Transverse colon (tissue), 4 donors: Measurements from ENCODE around the gene PFKFB3. TPM values are rescaled to one million over a fixed set of nuclear protein-coding genes. Genes with fewer than 3 reads are reported as not detected.

Experiments
- DNase-seq: peaks from one replicate; pipeline ENCODE4 v3.0.0-alpha.2; 2019
- H3K27ac ChIP-seq, 4 donors: fragments of 200-600 bp; sonication (generic); 2 replicates each; pipeline ENCODE4 v1.5.1; 2016 to 2018; ENCODE audit warnings: inconsistent platforms in 4 of 4
- H3K27me3 ChIP-seq: fragments of 200-600 bp; sonication (generic); 2 replicates; pipeline ENCODE4 v1.5.1; 2017; ENCODE audit warnings: inconsistent platforms
- H3K36me3 ChIP-seq, 4 donors: fragments of 200-600 bp; sonication (generic); 2 replicates each; pipeline ENCODE4 v1.5.1; 2017 to 2019; ENCODE audit warnings: inconsistent platforms in 4 of 4
- H3K4me1 ChIP-seq, 4 donors: fragments of 200-600 bp; sonication (generic); 2 replicates each; pipeline ENCODE4 v1.5.1; 2017 to 2020; ENCODE audit warnings: inconsistent platforms in 4 of 4
- H3K4me3 ChIP-seq, 4 donors: fragments of 200-600 bp; sonication (generic); 1 replicate in 1 of 4; 2 replicates in 3 of 4; pipeline versions ENCODE4 v1.5.1 to v1.6.1; 2017 to 2019; ENCODE audit warnings: inconsistent platforms in 4 of 4
- H3K9me3 ChIP-seq, 2 donors: fragments of 200-600 bp; sonication (generic); 2 replicates each; pipeline ENCODE4 v1.5.1; 2017 to 2019; ENCODE audit warnings: inconsistent platforms in 2 of 2
- EP300 ChIP-seq: sonication (generic); formaldehyde crosslinking; IDR thresholded peaks from one replicate; pipeline ENCODE4 v1.6.1; 2017; ENCODE audit warnings: antibody characterized with exemption, low read depth
- POLR2A ChIP-seq: fragments of 450-650 bp; IDR thresholded peaks from one replicate; pipeline ENCODE4 v1.6.1; 2016; ENCODE audit warnings: antibody characterized with exemption, mild to moderate bottlenecking, moderate library complexity
- POLR2AphosphoS5 ChIP-seq, 3 donors: sonication (generic); formaldehyde crosslinking; IDR thresholded peaks; one replicate each; pipeline ENCODE4 v1.6.1; 2016; ENCODE audit warnings: antibody characterized with exemption in 3 of 3
- WGBS, 2 donors: methylation state at CpG; one replicate each; pipeline ENCODE4 v1.1.5; 2018; ENCODE audit warnings: low coverage in 1 of 2; 5-methylcytosine and 5-hydroxymethylcytosine counted together
- in situ Hi-C, 4 donors: fragments of 200-750 bp; cut with MboI; loops; one replicate each; pipeline versions ENCODE4 v1.15.0 to v1.15.1; 2017; ENCODE audit warnings: low sequenced_read_pairs in 3 of 4, low pct_ligation_motif_present in 1 of 4, low pct_unique_long_range_greater_than_20kb in 1 of 4
- intact Hi-C: fragments of 100-400 bp; cut with DNase I; formaldehyde crosslinking; loops from one replicate; pipeline ENCODE4 v1.15.1; 2023; ENCODE audit warnings: low total_unique reads
- total RNA-seq, 4 donors: library from RNA; depleted of rRNA; stranded (reverse); fragments of >200 nt; gene quantifications; one replicate each; pipeline ENCODE4 v1.1.0, GENCODE V29; 2016
- TF ChIP-seq, protein P1 (sequence below), 5 experiments: fragments of 200-600 bp in 3 of 5; fragments of 450-650 bp in 2 of 5; sonication (generic) in 3 of 5; IDR thresholded peaks; 1 replicate in 2 of 5; 2 replicates in 3 of 5; pipeline ENCODE4 v1.5.1; 2016 to 2017; ENCODE audit warnings: antibody characterized with exemption in 5 of 5, inconsistent platforms in 3 of 5, mild to moderate bottlenecking in 2 of 5, moderate library complexity in 1 of 5

The PFKFB3 gene
- total RNA-seq, 4 donors from 2014 or later, result 16.9 to 29.9 (median 20.2) TPM

DNA sequence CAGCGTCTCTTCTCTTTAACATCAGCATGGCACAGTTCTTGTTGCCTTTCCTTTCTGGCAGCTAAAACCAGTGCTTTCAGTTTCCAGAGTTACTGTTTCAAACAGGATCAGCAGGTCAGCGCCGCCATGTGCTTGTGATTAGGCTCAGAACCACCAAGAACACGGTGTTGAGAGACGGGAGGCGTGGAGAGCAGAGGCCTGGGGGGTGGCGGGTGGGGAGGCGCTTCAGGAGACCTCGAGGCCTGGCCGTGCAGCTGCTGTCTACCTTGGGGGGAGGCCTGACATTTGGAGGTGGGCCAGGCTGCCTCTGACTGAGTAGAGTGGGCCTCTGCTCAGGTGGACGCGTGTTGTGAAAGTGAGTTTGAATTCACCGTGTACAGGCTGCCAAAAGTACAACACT lies 22.0 kb downstream of the PFKFB3 start:
- intact Hi-C loops (no loop called here), in situ Hi-C loops (loop anchor here in 2 of 4 donors (10.0 to 25.0 kb wide), 2 partner anchors 163 to 170 kb away; no protein-coding TSS in a partner anchor)
- peaks cover 0 to 60% (median 27%) of the 10 kb centered on the region in 4 donors for H3K36me3 ChIP-seq
- H3K4me3 ChIP-seq, result no peak overlapping the region
- no peaks in the 10 kb centered on the region for H3K27me3 ChIP-seq
- 96% methylated on average over 13 of the region's 13 CpGs; no CpG with 5 or more reads in 1 of the 2 donors for WGBS, 2 donors
- no peak for TF ChIP-seq POLR2A
- TF ChIP-seq EP300, result no peak
- TF ChIP-seq, protein P1, sequence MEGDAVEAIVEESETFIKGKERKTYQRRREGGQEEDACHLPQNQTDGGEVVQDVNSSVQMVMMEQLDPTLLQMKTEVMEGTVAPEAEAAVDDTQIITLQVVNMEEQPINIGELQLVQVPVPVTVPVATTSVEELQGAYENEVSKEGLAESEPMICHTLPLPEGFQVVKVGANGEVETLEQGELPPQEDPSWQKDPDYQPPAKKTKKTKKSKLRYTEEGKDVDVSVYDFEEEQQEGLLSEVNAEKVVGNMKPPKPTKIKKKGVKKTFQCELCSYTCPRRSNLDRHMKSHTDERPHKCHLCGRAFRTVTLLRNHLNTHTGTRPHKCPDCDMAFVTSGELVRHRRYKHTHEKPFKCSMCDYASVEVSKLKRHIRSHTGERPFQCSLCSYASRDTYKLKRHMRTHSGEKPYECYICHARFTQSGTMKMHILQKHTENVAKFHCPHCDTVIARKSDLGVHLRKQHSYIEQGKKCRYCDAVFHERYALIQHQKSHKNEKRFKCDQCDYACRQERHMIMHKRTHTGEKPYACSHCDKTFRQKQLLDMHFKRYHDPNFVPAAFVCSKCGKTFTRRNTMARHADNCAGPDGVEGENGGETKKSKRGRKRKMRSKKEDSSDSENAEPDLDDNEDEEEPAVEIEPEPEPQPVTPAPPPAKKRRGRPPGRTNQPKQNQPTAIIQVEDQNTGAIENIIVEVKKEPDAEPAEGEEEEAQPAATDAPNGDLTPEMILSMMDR (IDR thresholded peaks at IDR 0.05), result no peak
- no peak for TF ChIP-seq POLR2AphosphoS5 (IDR thresholded peaks at IDR 0.05)
- no peaks in the 10 kb centered on the region for H3K9me3 ChIP-seq
- H3K4me1 ChIP-seq, result no peaks in the 10 kb centered on the region
- no peak for DNase-seq
- H3K27ac ChIP-seq, result no peak overlapping the region

GRCh38 chr10:6225263-6225814 lies 22.6 kb downstream of the PFKFB3 start:
- H3K27me3 ChIP-seq, result no peaks in the 10 kb centered on the region
- H3K4me3 ChIP-seq, result no peak overlapping the region
- no peaks in the 10 kb centered on the region for H3K9me3 ChIP-seq
- TF ChIP-seq, protein P1 (IDR thresholded peaks at IDR 0.05), result no peak
- no peak for TF ChIP-seq POLR2A
- no peak for TF ChIP-seq POLR2AphosphoS5 (IDR thresholded peaks at IDR 0.05)
- no peak for TF ChIP-seq EP300
- intact Hi-C loops, result no loop called here
- H3K27ac ChIP-seq, result no peak overlapping the region
- H3K36me3 ChIP-seq, result peaks cover 0 to 58% (median 24%) of the 10 kb centered on the region in 4 donors
- in situ Hi-C loops, result loop anchor here in 2 of 4 donors (10.0 to 25.0 kb wide), 2 partner anchors 162 to 169 kb away; no protein-coding TSS in a partner anchor
- WGBS, 2 donors, result 87% methylated on average over 15 of the region's 15 CpGs; no CpG with 5 or more reads in 1 of the 2 donors
- H3K4me1 ChIP-seq, result no peaks in the 10 kb centered on the region
- DNase-seq, result no peak

- 95% methylated on average over 23 of the region's 23 CpGs; no CpG with 5 or more reads in 1 of the 2 donors for WGBS, 2 donors
- intact Hi-C loops, result no loop called here
- Histone ChIP-seq H3K4me1 (no peaks in the 10 kb centered on the region), H3K27me3 (no peaks in the 10 kb centered on the region), H3K9me3 (no peaks in the 10 kb centered on the region), H3K36me3 (peaks cover 0 to 60% (median 24%) of the 10 kb centered on the region in 4 donors), H3K27ac (no peak overlapping the region), H3K4me3 (no peak overlapping the region)
- TF ChIP-seq EP300 (no peak), POLR2A (no peak), POLR2AphosphoS5 (IDR thresholded peaks at IDR 0.05) (no peak)
- TF ChIP-seq, protein P1 (IDR thresholded peaks at IDR 0.05), result no peak
- no peak for DNase-seq
- in situ Hi-C loops, result loop anchor here in 2 of 4 donors (10.0 to 25.0 kb wide), 2 partner anchors 161 to 169 kb away; no protein-coding TSS in a partner anchor
Measured at GRCh38 chr10:6226216-6226615, 23.5 kb downstream of the PFKFB3 start.

DNA sequence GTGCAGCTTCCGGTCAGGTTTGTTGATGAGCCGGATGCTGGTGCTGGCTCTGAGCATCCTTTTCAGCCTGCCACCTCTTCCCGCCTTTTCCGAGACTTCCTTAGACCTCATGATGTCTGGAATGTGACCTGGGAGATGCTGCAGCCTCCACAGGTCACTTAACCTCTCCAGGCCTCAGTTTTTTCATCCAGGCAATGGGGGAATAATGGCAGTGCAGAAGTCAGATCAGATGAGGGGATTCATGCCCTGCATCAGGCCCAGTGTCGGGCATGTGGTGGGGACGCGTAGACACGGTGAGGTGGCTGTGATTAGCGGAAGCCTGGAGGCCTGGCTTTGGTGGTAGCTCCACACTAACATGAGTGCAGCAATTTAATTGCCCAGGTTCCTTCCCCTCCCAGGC lies 24.6 kb downstream of the PFKFB3 start:
- in situ Hi-C loops (loop anchor here in 2 of 4 donors (10.0 to 25.0 kb wide), 2 partner anchors 160 to 167 kb away; no protein-coding TSS in a partner anchor), intact Hi-C loops (no loop called here)
- Histone ChIP-seq H3K4me1 (no peaks in the 10 kb centered on the region), H3K4me3 (no peak overlapping the region), H3K27ac (no peak overlapping the region), H3K9me3 (no peaks in the 10 kb centered on the region), H3K27me3 (no peaks in the 10 kb centered on the region), H3K36me3 (peaks cover 0 to 55% (median 21%) of the 10 kb centered on the region in 4 donors)
- TF ChIP-seq EP300, result no peak
- TF ChIP-seq POLR2A, result no peak
- TF ChIP-seq, protein P1 (IDR thresholded peaks at IDR 0.05), result no peak
- no peak for TF ChIP-seq POLR2AphosphoS5 (IDR thresholded peaks at IDR 0.05)
- WGBS, 2 donors, result 96 to 100% methylated on average over 4 to 9 of the region's 9 CpGs
- no peak for DNase-seq
